ENCODE results near the gene CDH13.

GRCh38 chr16:82936941-82937551 is 310.3 kb downstream of the CDH13 start:
- no peak for TF ChIP-seq CTCF (conservative IDR thresholded peaks at IDR 0.05; ENCODE audit: low read depth, low read length)
- TF ChIP-seq EZH2 (IDR thresholded peaks at IDR 0.05; ENCODE audit: borderline replicate concordance, low read depth, low read length, poor library complexity, severe bottlenecking): no peak

All from A673 (cell line).